Small intestine (tissue), 7 donors: ENCODE data around the gene SIGLEC5. TPM values are rescaled to one million over a fixed set of nuclear protein-coding genes. Genes with fewer than 3 reads are reported as not detected.
"Not testable (repeated sequence)": the region's sequence is repeated elsewhere in the genome, so short reads cannot be mapped to it uniquely, and the experiment has no call there.

ENCODE experiments used
- DNase-seq, 2 donors: peaks; one replicate each; pipeline versions ENCODE4 v3.0.0 to v3.0.0-alpha.2; 2013
- FAIRE-seq: peaks from 2 replicates; lab custom pipeline; 2012; peaks lifted over from hg19 to GRCh38; lab: Jason Lieb, UNC
- H3K27ac ChIP-seq, 3 donors: one replicate each; pipeline ENCODE4 v1.5.1; 2013; ENCODE audit warnings: low read length in 2 of 3, mild to moderate bottlenecking in 2 of 3, control low read depth in 1 of 3, inconsistent platforms in 1 of 3, low read depth in 1 of 3, moderate library complexity in 1 of 3
- H3K27me3 ChIP-seq, 3 donors: one replicate each; pipeline ENCODE4 v1.6.1; 2013; ENCODE audit warnings: low read length in 3 of 3, inconsistent platforms in 1 of 3; ENCODE audit not compliant: control insufficient read depth in 3 of 3, insufficient read depth in 3 of 3
- H3K36me3 ChIP-seq, 3 donors: one replicate each; pipeline ENCODE4 v1.6.1; 2013; ENCODE audit warnings: low read length in 3 of 3, inconsistent platforms in 1 of 3, low read depth in 1 of 3, mild to moderate bottlenecking in 1 of 3, moderate library complexity in 1 of 3; ENCODE audit not compliant: control insufficient read depth in 3 of 3, insufficient read depth in 2 of 3
- H3K4me1 ChIP-seq, 3 donors: one replicate each; pipeline ENCODE4 v1.6.1; 2013; ENCODE audit warnings: low read length in 2 of 3, inconsistent platforms in 1 of 3, low read depth in 1 of 3, mild to moderate bottlenecking in 1 of 3, moderate library complexity in 1 of 3; ENCODE audit not compliant: control insufficient read depth in 3 of 3, insufficient read depth in 2 of 3
- H3K4me3 ChIP-seq, 3 donors: one replicate each; pipeline ENCODE4 v1.5.1; 2013; ENCODE audit warnings: low read length in 3 of 3, control low read depth in 1 of 3, inconsistent platforms in 1 of 3, low read depth in 1 of 3, mild to moderate bottlenecking in 1 of 3, moderate library complexity in 1 of 3
- H3K9me3 ChIP-seq, 2 donors: one replicate each; pipeline ENCODE4 v1.6.1; 2013; ENCODE audit warnings: low read depth in 1 of 2, low read length in 1 of 2; ENCODE audit not compliant: control insufficient read depth in 2 of 2, insufficient read depth in 1 of 2
- WGBS, 3 donors: extraction: QIAGEN DNeasy Blood & Tissue Kit; methylation state at CpG; one replicate each; pipeline ENCODE4 v1.1.7; 2013; 5-methylcytosine and 5-hydroxymethylcytosine counted together
- polyA plus RNA-seq, 4 donors: library from polyadenylated mRNA; stranded (reverse) in 3 of 4; unstranded in 1 of 4; fragments of 200-250 nt in 3 of 4; fragments of 120-200 nt in 1 of 4; gene quantifications; one replicate each; pipeline versions ENCODE4 v1.2.1 to v1.2.3, GENCODE V29; 2013
- donor health status: healthy with polysubstance abuse.
- donor health status: control.
- donor health status: control.
- donor health status: Bipolar disorder and iron deficiency.
- donor health status: healthy.

SIGLEC5 gene
- polyA plus RNA-seq, 4 donors, result 0.06 TPM; not detected in 3

DNA sequence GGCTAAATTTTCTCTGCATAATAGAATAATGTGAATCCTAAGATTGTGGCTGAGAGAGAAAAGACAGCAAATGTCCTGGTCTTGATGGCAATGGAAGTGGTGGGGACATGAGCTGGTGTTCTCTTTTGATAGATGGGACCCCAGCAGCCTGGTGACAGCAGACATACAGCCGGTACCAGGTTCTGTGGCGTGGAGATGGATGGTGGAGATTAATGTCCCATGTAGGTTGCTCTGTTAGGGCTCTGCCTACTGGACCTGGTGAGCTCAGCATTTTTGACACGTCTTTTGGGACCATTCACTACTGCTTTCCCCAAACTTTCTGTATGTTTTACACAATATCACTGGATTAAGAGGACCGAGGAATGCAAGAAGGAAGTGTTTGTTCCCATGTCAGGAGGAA lies 24.6 kb upstream of the SIGLEC5 start:
- Histone ChIP-seq H3K4me1 (no peaks in the 10 kb centered on the region), H3K4me3 (no peak overlapping the region), H3K27me3 (peaks cover 0 to 6% (median 0%) of the 10 kb centered on the region in 3 donors), H3K27ac (no peak overlapping the region), H3K36me3 (no peaks in the 10 kb centered on the region), H3K9me3 (no peaks in the 10 kb centered on the region)
- no peak for FAIRE-seq
- 62 to 73% (median 66%) methylated on average over 4 of the region's 4 CpGs for WGBS, 3 donors
- DNase-seq, result no peak

DNA sequence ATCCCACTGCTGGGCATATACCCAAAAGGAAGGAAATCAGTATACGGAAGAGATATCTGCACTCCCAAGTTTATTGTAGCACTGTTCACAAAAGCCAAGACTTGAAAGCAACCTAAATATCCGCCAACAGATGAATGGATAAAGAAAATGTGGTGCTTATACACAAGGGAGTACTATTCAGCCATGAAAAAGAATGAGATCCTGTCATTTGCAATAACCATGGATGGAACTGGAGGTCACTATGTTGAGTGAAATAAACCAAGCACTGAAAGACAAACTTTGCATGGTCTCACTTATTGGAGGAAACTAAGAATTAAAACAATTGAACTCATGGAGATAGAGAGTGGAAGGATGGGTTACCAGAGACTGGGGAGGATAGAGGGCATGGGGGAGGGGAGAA lies 23.0 kb upstream of the SIGLEC5 start:
- no peaks in the 10 kb centered on the region for H3K36me3 ChIP-seq
- 45 to 75% (median 62%) methylated on average over 2 of the region's 2 CpGs for WGBS, 3 donors

DNA sequence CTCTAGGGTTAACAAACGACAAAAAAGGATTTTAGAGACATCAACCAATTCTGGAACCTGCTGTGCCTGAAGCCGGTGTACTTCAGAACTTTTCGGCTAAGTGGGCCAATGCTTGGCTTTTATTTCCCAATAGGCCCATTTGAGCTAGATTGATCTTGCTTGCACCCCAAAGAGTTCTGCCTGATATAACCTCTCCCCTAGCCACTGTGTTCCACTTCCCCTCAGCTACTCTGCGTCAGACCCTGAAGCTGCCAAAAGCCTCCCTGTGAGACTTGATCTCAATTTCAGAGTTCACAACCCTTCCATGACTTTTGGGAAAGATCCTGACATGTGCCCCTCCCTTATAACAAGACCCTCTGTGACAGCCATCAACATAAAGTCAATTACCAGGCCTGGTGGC lies 22.1 kb upstream of the SIGLEC5 start:
- 49 to 69% (median 59%) methylated on average over 4 of the region's 4 CpGs for WGBS, 3 donors
- Histone ChIP-seq H3K27me3 (no peaks in the 10 kb centered on the region), H3K36me3 (no peaks in the 10 kb centered on the region), H3K4me1 (no peaks in the 10 kb centered on the region), H3K4me3 (no peak overlapping the region), H3K9me3 (no peaks in the 10 kb centered on the region), H3K27ac (no peak overlapping the region)
- DNase-seq (no peak), FAIRE-seq (no peak)

More for the DNA sequence above, 23.0 kb upstream of the SIGLEC5 start:
- H3K9me3 ChIP-seq, result no peaks in the 10 kb centered on the region
- no peak overlapping the region for H3K27ac ChIP-seq
- no peaks in the 10 kb centered on the region for H3K4me1 ChIP-seq
- FAIRE-seq, result no peak
- peaks cover 0 to 6% (median 0%) of the 10 kb centered on the region in 3 donors for H3K27me3 ChIP-seq
- H3K4me3 ChIP-seq, result no peak overlapping the region
- DNase-seq, result no peak

DNA sequence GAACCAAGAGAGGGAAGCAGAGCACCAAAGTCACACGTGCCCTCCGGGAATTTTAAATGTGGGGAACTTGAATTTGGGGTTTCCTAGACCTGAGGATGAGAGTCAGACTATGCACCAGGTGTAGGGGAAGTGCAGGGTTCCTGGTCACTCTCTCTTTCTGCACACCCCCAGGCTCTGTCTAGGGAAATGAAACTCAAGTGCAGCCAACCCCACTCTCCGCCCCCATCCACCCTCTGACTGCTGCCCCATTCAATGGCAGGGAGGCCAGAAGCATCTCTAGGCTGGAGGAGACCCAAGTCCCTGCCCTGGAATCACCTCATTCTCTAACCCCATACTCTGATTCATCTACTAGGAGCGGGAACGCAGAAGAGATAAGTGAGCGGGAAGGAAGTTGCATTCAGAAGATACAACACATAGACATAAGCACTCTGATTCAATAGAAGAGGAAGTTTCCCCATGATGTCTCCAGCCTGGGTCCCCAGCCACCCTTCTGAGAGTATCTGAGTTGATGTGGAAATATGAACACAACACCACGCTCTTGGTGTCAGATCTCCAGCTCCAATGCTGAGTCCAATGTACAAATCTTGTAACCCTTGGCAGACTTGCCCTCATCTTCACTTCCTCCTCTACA lies 21.1 kb upstream of the SIGLEC5 start:
- WGBS, 3 donors, result 72 to 74% (median 72%) methylated on average over 7 of the region's 7 CpGs
- H3K9me3 ChIP-seq, result no peaks in the 10 kb centered on the region
- H3K36me3 ChIP-seq, result no peaks in the 10 kb centered on the region
- no peaks in the 10 kb centered on the region for H3K4me1 ChIP-seq
- no peaks in the 10 kb centered on the region for H3K27me3 ChIP-seq
- no peak overlapping the region for H3K4me3 ChIP-seq
- no peak for DNase-seq
- no peak overlapping the region for H3K27ac ChIP-seq
- FAIRE-seq, result no peak

DNA sequence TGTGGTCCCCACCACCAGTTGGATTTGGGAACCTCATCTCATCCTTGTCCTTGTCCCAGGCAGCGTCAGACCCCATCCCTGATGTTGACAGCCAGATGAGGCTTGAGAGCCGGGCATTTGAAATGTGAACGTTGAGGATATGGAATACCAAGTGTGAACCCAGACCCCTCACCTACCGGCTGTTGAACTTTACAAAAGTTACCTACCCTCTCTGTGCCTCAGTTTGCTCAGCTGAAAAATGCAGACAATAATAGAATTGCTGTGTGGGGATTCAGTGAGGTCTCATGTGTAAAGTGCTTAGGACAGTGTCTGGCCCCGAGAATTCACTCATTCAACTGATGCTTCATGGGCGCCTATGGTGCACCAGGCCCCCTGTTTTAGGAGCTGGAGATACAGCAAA lies 17.1 kb upstream of the SIGLEC5 start:
- H3K27ac ChIP-seq, result no peak overlapping the region
- DNase-seq (no peak), FAIRE-seq (no peak)
- H3K36me3 ChIP-seq, result no peaks in the 10 kb centered on the region
- H3K4me3 ChIP-seq, result no peak overlapping the region
- H3K9me3 ChIP-seq, result no peaks in the 10 kb centered on the region
- 90 to 93% (median 90%) methylated on average over 6 of the region's 6 CpGs for WGBS, 3 donors
- H3K4me1 ChIP-seq, result no peaks in the 10 kb centered on the region
- no peaks in the 10 kb centered on the region for H3K27me3 ChIP-seq

DNA sequence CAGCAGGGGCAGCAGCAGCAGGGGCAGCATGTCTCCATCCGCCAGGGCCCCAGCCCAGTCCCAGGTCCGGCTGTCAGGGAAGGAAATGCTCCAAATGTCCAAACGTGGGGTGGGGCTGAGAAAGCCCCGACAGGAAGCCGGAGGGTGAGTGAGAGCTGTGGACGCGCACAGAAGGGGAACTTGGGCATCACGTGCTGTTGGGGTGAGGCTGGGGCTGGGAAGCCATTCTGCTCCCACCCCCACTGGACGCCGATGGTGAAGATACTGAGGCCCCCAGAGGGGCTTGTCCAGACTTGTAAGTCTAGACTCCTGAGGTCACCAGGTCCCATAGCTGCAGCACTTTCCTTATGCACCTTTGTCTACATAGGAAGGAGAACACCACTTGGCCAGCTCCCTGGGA lies 16.5 kb upstream of the SIGLEC5 start, which contains the start of gene SIGLEC14:
Gene SIGLEC14, minus strand, starts transcription at position 96 of the 400 bp plus-strand sequence. Its CDS starts 66 bp downstream, at position 30.
- DNase-seq, H3K36me3 ChIP-seq, H3K27me3 ChIP-seq, FAIRE-seq, H3K4me3 ChIP-seq, H3K4me1 ChIP-seq, H3K9me3 ChIP-seq, H3K27ac ChIP-seq: not testable (repeated sequence)
- WGBS, 3 donors, result 22 to 48% (median 38%) methylated on average over 2 to 3 of the region's 10 CpGs

DNA sequence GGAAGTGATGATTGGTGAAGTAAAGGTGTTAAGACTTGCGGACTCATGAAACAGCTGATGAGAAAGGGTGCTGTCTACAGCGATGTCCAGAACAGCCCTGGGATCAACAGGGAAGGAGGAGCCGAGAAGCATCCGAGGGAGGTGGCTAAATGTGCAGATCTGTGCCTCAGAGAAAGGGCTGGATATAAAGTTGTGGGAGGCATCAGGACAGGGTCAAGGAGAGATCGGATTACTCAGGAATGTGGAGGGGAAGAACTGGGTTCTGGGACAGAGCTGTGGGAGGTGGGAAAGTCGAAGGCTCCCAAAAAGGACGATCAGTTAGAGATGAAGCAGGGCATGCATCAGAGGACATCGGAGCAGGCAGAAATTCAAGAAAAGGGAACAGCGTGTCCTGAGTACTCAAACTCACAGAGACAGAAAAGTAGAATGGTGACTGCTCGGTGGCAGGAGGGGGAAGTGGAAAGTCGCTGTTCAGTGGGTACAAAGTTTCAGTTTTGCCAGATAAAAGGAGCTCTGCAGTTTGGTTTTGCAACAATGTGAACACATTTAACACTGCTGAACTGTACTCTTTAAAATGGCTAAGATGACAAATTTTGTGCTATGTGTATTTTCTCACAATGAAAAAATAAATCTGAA lies 14.6 kb upstream of the SIGLEC5 start:
- H3K27ac ChIP-seq, result no peak overlapping the region
- H3K27me3 ChIP-seq, result no peaks in the 10 kb centered on the region
- H3K9me3 ChIP-seq, result no peaks in the 10 kb centered on the region
- H3K4me1 ChIP-seq, result no peaks in the 10 kb centered on the region
- no peaks in the 10 kb centered on the region for H3K36me3 ChIP-seq
- 39 to 52% (median 43%) methylated on average over 11 of the region's 11 CpGs for WGBS, 3 donors
- H3K4me3 ChIP-seq, result peak overlapping the region in 1 of 3 donors; percentile 20
- DNase-seq (no peak), FAIRE-seq (no peak)

DNA sequence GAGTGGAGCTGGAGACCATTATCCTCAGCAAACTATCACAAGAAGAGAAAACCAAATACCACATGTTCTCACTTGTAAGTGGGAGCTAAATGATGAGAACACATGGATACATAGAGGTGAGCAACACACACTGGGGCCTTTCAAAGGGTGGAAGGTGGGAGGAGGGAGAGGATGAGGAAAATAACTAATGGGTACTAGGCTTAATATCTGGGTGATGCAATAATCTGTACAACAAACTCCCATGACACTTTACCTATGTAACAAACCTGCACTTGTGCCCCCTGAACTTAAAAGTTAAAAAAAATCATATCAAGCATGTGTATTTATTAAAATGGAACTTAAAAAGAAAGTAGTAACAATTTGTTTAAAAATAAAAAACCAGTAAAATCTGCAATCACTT lies 11.4 kb upstream of the SIGLEC5 start:
- no peak overlapping the region for H3K4me3 ChIP-seq
- no peak overlapping the region for H3K27ac ChIP-seq
- no peaks in the 10 kb centered on the region for H3K9me3 ChIP-seq
- no peak for DNase-seq
- no peak for FAIRE-seq
- no peaks in the 10 kb centered on the region for H3K27me3 ChIP-seq
- H3K4me1 ChIP-seq, result no peaks in the 10 kb centered on the region
- H3K36me3 ChIP-seq, result no peaks in the 10 kb centered on the region
